Keratinocyte (primary cell): ENCODE data around the gene ERC2.

Experiments
- EZH2 ChIP-seq: IDR thresholded peaks from one replicate; pipeline ENCODE4 v1.6.1; 2012; ENCODE audit warnings: inconsistent platforms, mild to moderate bottlenecking, low read length, moderate library complexity
- TF ChIP-seq, protein P1 (sequence below), 3 experiments: IDR thresholded peaks in 1 of 3; conservative IDR thresholded peaks in 1 of 3; optimal IDR thresholded peaks in 1 of 3; 2 replicates in 2 of 3; 3 replicates in 1 of 3; pipeline versions ENCODE3 to v1.5.1; 2011; ENCODE audit warnings: low read length in 3 of 3, mild to moderate bottlenecking in 3 of 3, moderate library complexity in 2 of 3, control low read depth in 1 of 3, inconsistent platforms in 1 of 3; ENCODE audit not compliant: insufficient read depth in 2 of 3; ENCODE audit errors: extremely low read depth in 1 of 3

- TF ChIP-seq, protein P1, sequence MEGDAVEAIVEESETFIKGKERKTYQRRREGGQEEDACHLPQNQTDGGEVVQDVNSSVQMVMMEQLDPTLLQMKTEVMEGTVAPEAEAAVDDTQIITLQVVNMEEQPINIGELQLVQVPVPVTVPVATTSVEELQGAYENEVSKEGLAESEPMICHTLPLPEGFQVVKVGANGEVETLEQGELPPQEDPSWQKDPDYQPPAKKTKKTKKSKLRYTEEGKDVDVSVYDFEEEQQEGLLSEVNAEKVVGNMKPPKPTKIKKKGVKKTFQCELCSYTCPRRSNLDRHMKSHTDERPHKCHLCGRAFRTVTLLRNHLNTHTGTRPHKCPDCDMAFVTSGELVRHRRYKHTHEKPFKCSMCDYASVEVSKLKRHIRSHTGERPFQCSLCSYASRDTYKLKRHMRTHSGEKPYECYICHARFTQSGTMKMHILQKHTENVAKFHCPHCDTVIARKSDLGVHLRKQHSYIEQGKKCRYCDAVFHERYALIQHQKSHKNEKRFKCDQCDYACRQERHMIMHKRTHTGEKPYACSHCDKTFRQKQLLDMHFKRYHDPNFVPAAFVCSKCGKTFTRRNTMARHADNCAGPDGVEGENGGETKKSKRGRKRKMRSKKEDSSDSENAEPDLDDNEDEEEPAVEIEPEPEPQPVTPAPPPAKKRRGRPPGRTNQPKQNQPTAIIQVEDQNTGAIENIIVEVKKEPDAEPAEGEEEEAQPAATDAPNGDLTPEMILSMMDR (optimal IDR thresholded peaks at IDR 0.05 in 1 of 3, IDR thresholded peaks at IDR 0.05 in 1 of 3, conservative IDR thresholded peaks at IDR 0.05 in 1 of 3; ENCODE audit: extremely low read depth in 1 of 3, insufficient read depth in 2 of 3, low read length in 3 of 3) = no peak
- TF ChIP-seq EZH2 = no peak
Measured at GRCh38 chr3:55591888-55592287, 876.4 kb downstream of the ERC2 start.
